ENCODE data around the gene DCC. TPM values are rescaled to one million over a fixed set of nuclear protein-coding genes. Genes with fewer than 3 reads are reported as not detected.

DCC gene
- total RNA-seq, 1 experiment from 2014 or later, result not detected

GRCh38 chr18:52553441-52553840 lies 213.4 kb downstream of the DCC start:
- CTCF ChIA-PET, result no interaction called here
- Histone ChIP-seq H3K27ac (ENCODE audit: low read length) (no peak overlapping the region), H3K4me3 (ENCODE audit: low read length) (no peak overlapping the region), H3K36me3 (ENCODE audit: low read depth, low read length) (no peaks in the 10 kb centered on the region), H2AFZ (ENCODE audit: low read length) (no peak overlapping the region), H3K4me1 (ENCODE audit: insufficient read depth, low read length) (no peaks in the 10 kb centered on the region), H3K9me3 (ENCODE audit: low read length) (no peaks in the 10 kb centered on the region), H3K4me2 (ENCODE audit: low read length) (no peak overlapping the region), H3K27me3 (ENCODE audit: low read length) (no peaks in the 10 kb centered on the region), H3K9me2 (replicated peaks; ENCODE audit: low read length) (no peaks in the 10 kb centered on the region), H3K79me2 (ENCODE audit: low read length) (no peaks in the 10 kb centered on the region), H3K9ac (ENCODE audit: low read length) (no peak overlapping the region), H4K20me1 (ENCODE audit: low read length) (no peaks in the 10 kb centered on the region), H3F3A (ENCODE audit: low read length, unreplicated experiment) (no peaks in the 10 kb centered on the region)
- intact Hi-C loops (cut with micrococcal nuclease), result no loop called here
- ATAC-seq (no peak), DNase-seq (no peak)
- POLR2A ChIA-PET (ENCODE audit: unreplicated experiment), result no interaction called here
- BruUV-seq (replicated peaks), result no TSS peak
- no peak for TF ChIP-seq CTCF (conservative IDR thresholded peaks at IDR 0.05; ENCODE audit: low read depth, low read length)
- TF ChIP-seq EZH2phosphoT487 (IDR thresholded peaks at IDR 0.05; ENCODE audit: borderline replicate concordance, low read length), result no peak
- no peak for TF ChIP-seq EZH2 (IDR thresholded peaks at IDR 0.05; ENCODE audit: low read length, unreplicated experiment)

- intact Hi-C loops (cut with micrococcal nuclease), result no loop called here
- ChIA-PET POLR2A (ENCODE audit: unreplicated experiment) (no interaction called here), CTCF (no interaction called here)
- no peak overlapping the region for H3K4me3 ChIP-seq (ENCODE audit: low read length)
- no peaks in the 10 kb centered on the region for H3K9me3 ChIP-seq (ENCODE audit: low read length)
- H3K4me1 ChIP-seq (ENCODE audit: insufficient read depth, low read length), result no peaks in the 10 kb centered on the region
- no peak overlapping the region for H3K9ac ChIP-seq (ENCODE audit: low read length)
- TF ChIP-seq CTCF (conservative IDR thresholded peaks at IDR 0.05; ENCODE audit: low read depth, low read length) (no peak), EZH2phosphoT487 (IDR thresholded peaks at IDR 0.05; ENCODE audit: borderline replicate concordance, low read length) (no peak), EZH2 (IDR thresholded peaks at IDR 0.05; ENCODE audit: low read length, unreplicated experiment) (no peak)
- H3K27ac ChIP-seq (ENCODE audit: low read length), result no peak overlapping the region
- H3K4me2 ChIP-seq (ENCODE audit: low read length), result no peak overlapping the region
- no peaks in the 10 kb centered on the region for H3K27me3 ChIP-seq (ENCODE audit: low read length)
- BruUV-seq (replicated peaks), result no TSS peak
- no peaks in the 10 kb centered on the region for H4K20me1 ChIP-seq (ENCODE audit: low read length)
- no peaks in the 10 kb centered on the region for H3K9me2 ChIP-seq (replicated peaks; ENCODE audit: low read length)
- DNase-seq (no peak), ATAC-seq (no peak)
- no peaks in the 10 kb centered on the region for H3F3A ChIP-seq (ENCODE audit: low read length, unreplicated experiment)
- H2AFZ ChIP-seq (ENCODE audit: low read length), result no peak overlapping the region
- no peaks in the 10 kb centered on the region for H3K79me2 ChIP-seq (ENCODE audit: low read length)
- no peaks in the 10 kb centered on the region for H3K36me3 ChIP-seq (ENCODE audit: low read depth, low read length)
Measured at GRCh38 chr18:52554180-52554579, 214.2 kb downstream of the DCC start.

GRCh38 chr18:52567360-52567759 lies 227.4 kb downstream of the DCC start:
- no peak overlapping the region for H3K9ac ChIP-seq (ENCODE audit: low read length)
- DNase-seq (no peak), ATAC-seq (no peak)
- no peak overlapping the region for H3K4me2 ChIP-seq (ENCODE audit: low read length)
- H3K27me3 ChIP-seq (ENCODE audit: low read length), result no peaks in the 10 kb centered on the region
- H2AFZ ChIP-seq (ENCODE audit: low read length), result no peak overlapping the region
- H3K27ac ChIP-seq (ENCODE audit: low read length), result no peak overlapping the region
- intact Hi-C loops (cut with micrococcal nuclease), result no loop called here
- TF ChIP-seq EZH2 (IDR thresholded peaks at IDR 0.05; ENCODE audit: low read length, unreplicated experiment) (no peak), CTCF (conservative IDR thresholded peaks at IDR 0.05; ENCODE audit: low read depth, low read length) (no peak), EZH2phosphoT487 (IDR thresholded peaks at IDR 0.05; ENCODE audit: borderline replicate concordance, low read length) (no peak)
- no peaks in the 10 kb centered on the region for H3K9me2 ChIP-seq (replicated peaks; ENCODE audit: low read length)
- BruUV-seq (replicated peaks), result no TSS peak
- no peak overlapping the region for H3K4me3 ChIP-seq (ENCODE audit: low read length)
- ChIA-PET POLR2A (ENCODE audit: unreplicated experiment) (no interaction called here), CTCF (no interaction called here)
- no peaks in the 10 kb centered on the region for H3F3A ChIP-seq (ENCODE audit: low read length, unreplicated experiment)
- H3K79me2 ChIP-seq (ENCODE audit: low read length), result no peaks in the 10 kb centered on the region
- H3K36me3 ChIP-seq (ENCODE audit: low read depth, low read length), result no peaks in the 10 kb centered on the region
- H4K20me1 ChIP-seq (ENCODE audit: low read length), result no peaks in the 10 kb centered on the region
- H3K9me3 ChIP-seq (ENCODE audit: low read length), result no peaks in the 10 kb centered on the region
- H3K4me1 ChIP-seq (ENCODE audit: insufficient read depth, low read length), result peaks cover under 1% of the 10 kb centered on the region; the same call in 1 of the 2 replicates

Data from PC-3 (cell line).